ENCODE results near the gene CD101. TPM values are rescaled to one million over a fixed set of nuclear protein-coding genes. Genes with fewer than 3 reads are reported as not detected.

Gene CD101
- total RNA-seq, 2 experiments from 2014 or later = 2.1 to 2.2 TPM

- ChIA-PET POLR2A (interaction anchor here (1.0 to 3.1 kb wide), 7 partner anchors 12 to 320 kb away, joined by 3 to 51 read pairs (median 17); no protein-coding TSS in a partner anchor), CTCF (interaction anchor here (1.3 to 1.6 kb wide), 3 partner anchors 242 to 484 kb away, joined by 5 to 8 read pairs (median 6); no protein-coding TSS in a partner anchor)
- Mint-ChIP-seq H3K36me3 (ENCODE audit: low read depth) (peaks cover 9% of the 10 kb centered on the region), H3K27me3 (no peaks in the 10 kb centered on the region), H3K4me1 (ENCODE audit: low read depth) (peaks cover 44% of the 10 kb centered on the region), H3K4me3 (no peak overlapping the region), H3K27ac (no peak overlapping the region), H3K9me3 (no peaks in the 10 kb centered on the region)
- Histone ChIP-seq H3K36me3 (ENCODE audit: insufficient read depth, low read length) (no peaks in the 10 kb centered on the region), H3K9me3 (ENCODE audit: control insufficient read depth in 1 of 2, insufficient read depth in 1 of 2, low read length in 2 of 2) (no peaks in the 10 kb centered on the region), H3K27me3 (ENCODE audit: control insufficient read depth in 1 of 2, insufficient read depth in 2 of 2, low read length in 2 of 2) (no peaks in the 10 kb centered on the region), H3K4me1 (ENCODE audit: insufficient read depth, low read length) (peaks cover 18% of the 10 kb centered on the region), H3K4me3 (ENCODE audit: low read length) (peak overlapping the region; percentile 91), H3K27ac (ENCODE audit: low read depth in 1 of 2, low read length in 2 of 2) (peak overlapping the region; percentile 71 to 87)
- intact Hi-C loops (cut with DNase I, micrococcal nuclease) = loop anchor here (2.0 to 10.0 kb wide), 3 partner anchors 294 to 488 kb away; partner anchors contain the start of gene CD58 (in 2 of the 2)
- DNase-seq = no peak
- TF ChIP-seq CTCF (IDR thresholded peaks at IDR 0.05) = no peak
- ATAC-seq (ENCODE audit: poor library complexity) = no peak
Measured at GRCh38 chr1:117058810-117059209, 57.2 kb downstream of the CD101 start.

- Mint-ChIP-seq H3K27ac (no peak overlapping the region), H3K27me3 (no peaks in the 10 kb centered on the region), H3K4me3 (no peak overlapping the region), H3K4me1 (ENCODE audit: low read depth) (peaks cover 46% of the 10 kb centered on the region), H3K36me3 (ENCODE audit: low read depth) (peaks cover 12% of the 10 kb centered on the region), H3K9me3 (no peaks in the 10 kb centered on the region)
- ChIA-PET POLR2A (interaction anchor here (0.7 to 3.1 kb wide), 22 partner anchors 8 to 870 kb away, joined by 3 to 51 read pairs (median 5); partner anchors contain the start of genes CD101, CD2, GDAP2 and MAN1A2), CTCF (interaction anchor here (1.1 to 1.5 kb wide), 4 partner anchors 35 to 322 kb away, joined by 3 to 8 read pairs (median 4); no protein-coding TSS in a partner anchor)
- Histone ChIP-seq H3K27me3 (ENCODE audit: control insufficient read depth in 1 of 2, insufficient read depth in 2 of 2, low read length in 2 of 2) (no peaks in the 10 kb centered on the region), H3K36me3 (ENCODE audit: insufficient read depth, low read length) (no peaks in the 10 kb centered on the region), H3K4me3 (ENCODE audit: low read length) (peak overlapping the region; percentile 91), H3K27ac (ENCODE audit: low read depth in 1 of 2, low read length in 2 of 2) (peak overlapping the region; percentile 71 to 87), H3K9me3 (ENCODE audit: control insufficient read depth in 1 of 2, insufficient read depth in 1 of 2, low read length in 2 of 2) (no peaks in the 10 kb centered on the region), H3K4me1 (ENCODE audit: insufficient read depth, low read length) (peaks cover 18% of the 10 kb centered on the region)
- ATAC-seq (ENCODE audit: poor library complexity) (peak; percentile 12), DNase-seq (peak; percentile 42 to 83 (median 58))
- no peak for TF ChIP-seq CTCF (IDR thresholded peaks at IDR 0.05)
- intact Hi-C loops (cut with DNase I, micrococcal nuclease) = loop anchor here (2.0 to 10.0 kb wide), 3 partner anchors 295 to 489 kb away; partner anchors contain the start of gene CD58 (in 2 of the 2)
Measured at GRCh38 chr1:117059334-117059677, 57.7 kb downstream of the CD101 start.

GRCh38 chr1:117059678-117060440 is 58.3 kb downstream of the CD101 start, which contains the start of gene TTF2:
Gene TTF2 (plus strand): TSS chr1:117060326. CDS start chr1:117060347, 21 bp downstream.
- intact Hi-C loops (cut with DNase I, micrococcal nuclease) = loop anchor here (2.0 to 10.0 kb wide), 6 partner anchors 61 to 835 kb away; partner anchors contain the start of genes CD58 (in 2 of the 2) and TRIM45 (in 1 of the 2)
- no peaks in the 10 kb centered on the region for H3K9me3 ChIP-seq (ENCODE audit: control insufficient read depth in 1 of 2, insufficient read depth in 1 of 2, low read length in 2 of 2)
- H3K4me1 Mint-ChIP-seq (ENCODE audit: low read depth) = peaks cover 46% of the 10 kb centered on the region
- H3K27ac ChIP-seq (ENCODE audit: low read depth in 1 of 2, low read length in 2 of 2) = peak within 1 kb of the TSS; percentile 71 to 87
- H3K36me3 ChIP-seq (ENCODE audit: insufficient read depth, low read length) = no peaks in the 10 kb centered on the region
- TF ChIP-seq CTCF (IDR thresholded peaks at IDR 0.05) = peak; percentile 31
- peaks cover 18% of the 10 kb centered on the region for H3K4me1 ChIP-seq (ENCODE audit: insufficient read depth, low read length)
- ChIA-PET POLR2A (interaction anchor here (0.7 to 3.1 kb wide), 45 partner anchors 8 to 870 kb away, joined by 3 to 51 read pairs (median 4); partner anchors contain the start of genes ATP1A1, CD101, CD2 and GDAP2), CTCF (interaction anchor here (0.7 to 1.5 kb wide), 9 partner anchors 9 to 485 kb away, joined by 3 to 8 read pairs (median 3); no protein-coding TSS in a partner anchor)
- peak within 1 kb of the TSS; percentile 91 for H3K4me3 ChIP-seq (ENCODE audit: low read length)
- peaks cover 12% of the 10 kb centered on the region for H3K36me3 Mint-ChIP-seq (ENCODE audit: low read depth)
- ATAC-seq (ENCODE audit: poor library complexity) (peak; percentile 90), DNase-seq (peak; percentile 88 to 99 (median 93))
- H3K27me3 Mint-ChIP-seq = no peaks in the 10 kb centered on the region
- no peaks in the 10 kb centered on the region for H3K9me3 Mint-ChIP-seq
- H3K27me3 ChIP-seq (ENCODE audit: control insufficient read depth in 1 of 2, insufficient read depth in 2 of 2, low read length in 2 of 2) = no peaks in the 10 kb centered on the region
- H3K4me3 Mint-ChIP-seq = no peak within 1 kb of the TSS
- H3K27ac Mint-ChIP-seq = no peak within 1 kb of the TSS
